Cerebellar nuclear complex (tissue), 1 donor: ENCODE data around the gene ACYP2.

Experiments used
- DNase-seq, 2 experiments: peaks; one replicate each; lab custom pipeline; 2025; lab: John Stamatoyannopoulos, UW

Gene ACYP2

GRCh38 chr2:54158311-54158710 is 42.9 kb downstream of the ACYP2 start:
- DNase-seq = no peak

DNA sequence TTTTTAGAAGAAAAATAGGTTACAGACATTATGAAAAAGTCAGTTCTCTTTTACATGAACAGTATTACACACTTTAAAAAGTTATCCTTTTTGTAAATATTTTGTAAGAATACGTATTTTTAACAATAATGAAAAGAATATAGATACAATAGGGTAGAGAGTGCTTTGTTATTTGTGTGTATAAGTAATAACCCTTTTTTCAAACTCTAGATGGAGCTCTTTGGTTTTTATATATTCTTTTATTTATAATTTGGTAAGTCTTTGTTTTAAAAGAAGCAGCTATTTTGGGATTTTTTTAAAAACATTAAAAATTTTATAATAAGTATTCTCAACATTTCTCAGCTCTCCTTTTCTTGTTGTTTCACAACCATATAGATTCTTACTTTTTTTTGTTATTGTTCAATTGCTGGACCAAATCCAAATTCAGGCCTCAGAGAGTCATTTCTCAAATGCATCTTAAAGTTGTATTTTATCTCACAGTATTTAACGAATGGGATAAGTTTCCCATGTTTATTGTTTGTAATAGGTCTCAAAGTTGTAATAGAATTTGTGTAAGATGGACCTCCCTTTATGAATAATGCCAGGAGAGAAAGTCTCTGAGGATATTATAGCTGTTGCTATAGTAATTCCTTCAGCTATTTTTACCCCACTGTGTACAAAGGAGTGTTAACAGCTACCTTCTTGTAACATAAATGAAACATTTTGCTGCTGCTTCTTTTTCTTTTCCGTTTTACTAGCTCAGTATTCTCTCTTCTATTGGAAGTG is 46.4 kb downstream of the ACYP2 start:
- no peak for DNase-seq

- DNase-seq = no peak
Measured at GRCh38 chr2:54164106-54164505, 48.7 kb downstream of the ACYP2 start.

GRCh38 chr2:54166121-54166773 is 50.8 kb downstream of the ACYP2 start:
- no peak for DNase-seq

DNA sequence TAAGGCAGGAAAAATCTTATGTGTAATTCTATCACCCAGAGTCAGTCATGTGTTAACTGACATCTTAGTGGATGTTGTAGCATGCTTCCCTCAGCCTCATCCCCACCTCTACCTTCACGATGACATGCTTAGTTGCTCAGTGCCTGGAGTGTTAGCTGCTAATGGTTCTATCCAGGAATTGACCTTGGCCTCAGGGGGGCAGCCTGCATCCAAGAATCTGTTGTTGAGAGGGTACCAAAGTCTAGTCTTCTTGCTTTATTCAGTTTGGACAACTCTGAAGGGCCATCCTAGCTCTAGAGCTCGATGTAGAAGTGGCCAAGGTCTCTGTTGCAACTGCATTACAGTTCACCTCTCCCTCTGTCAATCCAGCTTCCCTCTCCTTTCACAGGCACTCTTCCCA is 61.2 kb downstream of the ACYP2 start:
- peak in 1 of 2 experiments; percentile 4 for DNase-seq

- no peak for DNase-seq
Measured at GRCh38 chr2:54183281-54183680, 67.9 kb downstream of the ACYP2 start.

- no peak for DNase-seq
Measured at GRCh38 chr2:54183972-54184371, 68.6 kb downstream of the ACYP2 start.

DNA sequence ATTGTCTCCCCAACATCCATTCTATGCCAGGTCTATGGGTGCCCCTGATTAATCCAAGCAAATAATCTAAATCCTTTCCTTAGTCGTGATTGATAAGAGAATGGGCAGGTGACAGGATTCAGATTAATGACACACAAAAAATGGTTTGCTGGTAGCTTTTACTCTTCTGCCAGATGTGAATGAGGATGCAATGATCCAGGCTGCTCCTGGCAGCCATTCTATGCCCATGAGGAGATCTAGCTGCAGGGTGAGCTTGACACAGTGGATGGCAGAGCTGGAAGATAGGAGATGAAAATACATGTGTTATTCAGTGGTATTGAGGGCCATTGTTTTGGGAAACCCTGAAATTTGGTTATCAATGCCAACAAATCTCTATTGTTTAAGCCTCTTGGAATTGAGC is 69.7 kb downstream of the ACYP2 start:
- DNase-seq = no peak

DNA sequence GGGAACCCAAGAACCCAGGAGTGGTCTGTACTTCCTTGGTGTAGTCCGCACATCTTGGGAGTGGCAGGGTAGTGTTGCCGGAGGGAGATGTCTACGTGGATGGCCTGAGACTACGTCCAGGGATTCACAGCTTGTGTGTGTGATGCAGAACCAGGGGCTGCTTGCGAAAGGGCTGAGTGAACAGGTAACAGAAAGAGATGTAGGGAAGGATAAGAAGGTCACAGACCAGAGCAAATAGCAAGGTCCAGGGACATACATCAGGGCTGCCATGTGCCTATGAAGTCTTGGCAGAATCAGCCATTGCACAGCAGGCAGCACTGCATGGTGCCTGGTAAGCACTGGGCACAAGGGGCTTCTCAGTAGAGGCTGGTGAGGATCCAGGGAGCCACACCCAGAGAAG is 71.9 kb downstream of the ACYP2 start:
- DNase-seq = no peak

- no peak for DNase-seq
Measured at GRCh38 chr2:54189539-54189938, 74.1 kb downstream of the ACYP2 start.

DNA sequence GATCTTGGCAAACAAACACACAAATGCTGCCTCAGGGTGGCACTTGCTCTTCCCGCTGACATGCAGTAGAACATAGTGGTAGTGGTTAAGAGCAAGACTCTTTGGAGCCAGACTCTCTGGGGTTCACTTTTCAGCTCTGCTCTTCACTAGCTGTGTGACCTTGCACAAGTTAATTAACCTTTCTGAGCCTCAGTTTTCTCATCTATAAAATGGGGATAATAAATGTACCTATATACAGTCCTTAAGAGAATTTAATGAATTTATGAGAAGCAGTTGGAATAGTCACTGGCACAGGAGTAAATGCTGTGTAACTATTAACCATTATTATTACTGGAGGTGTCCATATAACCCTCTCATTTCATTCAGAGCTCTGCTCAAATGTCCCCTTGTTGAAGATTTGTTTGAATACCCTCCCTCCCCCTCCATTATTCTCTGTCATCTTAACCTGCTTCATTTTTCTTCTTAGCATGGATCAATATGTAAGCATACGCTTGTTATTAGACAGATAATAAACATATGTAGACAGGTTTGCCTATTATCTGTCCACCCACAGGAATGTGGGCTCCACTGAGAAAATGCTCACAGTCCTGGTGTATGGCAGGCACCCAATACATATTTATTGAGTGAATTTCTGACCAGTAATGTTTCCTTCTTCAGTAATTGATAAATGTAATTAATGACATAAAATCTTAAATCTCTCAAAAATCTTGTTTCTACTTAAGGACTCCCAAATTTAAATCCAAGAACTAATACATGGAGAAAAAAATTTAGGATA is 76.1 kb downstream of the ACYP2 start:
- DNase-seq = no peak

DNA sequence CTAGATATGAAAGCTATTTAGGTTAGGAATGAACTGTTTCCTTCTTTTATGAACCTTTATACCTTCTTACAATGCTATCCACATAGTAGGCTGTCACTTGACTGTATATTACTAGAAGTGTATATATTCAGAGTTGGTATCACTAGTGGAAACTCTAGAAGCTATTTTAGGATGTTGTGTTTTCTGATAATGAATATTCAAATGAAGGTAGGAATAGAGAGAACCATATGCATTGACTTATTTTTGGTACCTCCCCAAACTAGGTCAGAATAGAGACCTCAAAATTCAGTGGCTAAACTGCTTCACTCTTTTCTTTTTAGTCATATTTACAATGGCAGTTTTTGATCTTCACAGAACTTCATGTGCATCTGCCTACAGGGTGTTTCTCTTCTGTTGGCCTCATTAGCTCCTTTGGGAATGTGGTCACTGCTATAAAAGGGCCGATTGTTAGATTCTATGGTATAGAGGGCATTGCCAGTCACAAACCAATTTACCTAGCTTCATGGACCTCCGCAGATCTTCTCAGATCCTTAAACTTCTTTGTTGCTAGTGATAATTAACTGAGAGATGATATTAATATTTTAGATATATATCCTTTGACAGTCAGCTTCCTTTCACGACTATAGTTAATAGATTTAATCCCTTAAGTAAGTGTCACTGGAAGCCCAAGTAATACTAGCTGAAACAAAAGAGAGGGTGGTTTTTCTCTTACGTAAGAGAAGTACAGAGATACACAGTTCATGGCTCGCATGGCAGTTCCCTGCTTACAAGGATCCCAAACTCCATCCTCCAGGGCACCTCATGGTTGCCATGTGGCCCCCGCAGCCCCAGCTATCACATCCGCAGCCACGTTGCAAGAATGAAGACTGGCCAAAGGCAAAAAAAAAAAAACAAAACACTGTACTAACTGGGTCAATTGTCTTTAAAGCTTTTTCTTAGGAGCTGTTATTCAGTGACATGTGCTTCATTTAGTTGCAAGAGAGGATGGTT is 79.6 kb downstream of the ACYP2 start:
- no peak for DNase-seq

DNA sequence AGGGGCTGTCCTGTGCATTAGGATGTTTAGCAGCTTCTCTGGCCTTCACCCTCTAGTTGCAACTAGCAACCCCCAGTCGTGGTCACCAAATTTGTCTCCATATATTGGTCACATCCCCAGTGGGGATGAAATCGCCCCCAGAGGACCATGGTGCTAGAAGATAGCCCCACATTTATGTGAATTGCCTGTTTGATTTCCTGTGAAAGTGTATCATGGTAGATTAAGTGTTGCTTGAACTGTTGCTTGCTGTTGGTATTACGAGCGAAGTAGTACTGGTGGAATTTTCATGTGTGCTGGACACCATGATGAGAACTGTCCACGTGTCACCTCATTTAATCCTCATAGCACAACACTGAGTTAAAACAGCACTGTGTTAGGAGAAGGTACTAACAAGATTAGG is 81.2 kb downstream of the ACYP2 start:
- DNase-seq = no peak

- DNase-seq = no peak
Measured at GRCh38 chr2:54204476-54204875, 89.1 kb downstream of the ACYP2 start.

- no peak for DNase-seq
Measured at GRCh38 chr2:54206596-54206995, 91.2 kb downstream of the ACYP2 start.

GRCh38 chr2:54207666-54208195 is 92.3 kb downstream of the ACYP2 start:
- DNase-seq = no peak

GRCh38 chr2:54208364-54209240 is 93.2 kb downstream of the ACYP2 start:
- no peak for DNase-seq

GRCh38 chr2:54209379-54209778 is 94.0 kb downstream of the ACYP2 start:
- DNase-seq = no peak

GRCh38 chr2:54212456-54212855 is 97.0 kb downstream of the ACYP2 start:
- DNase-seq = no peak

GRCh38 chr2:54213082-54213481 is 97.7 kb downstream of the ACYP2 start:
- no peak for DNase-seq
